Activated naive CD8-positive, alpha-beta T cell (primary cell): ENCODE measurements around the gene TRAF6.

Experiments used
- H3K27ac Mint-ChIP-seq: one replicate; pipeline ENCODE4 v1.8.0; 2021; ENCODE audit warnings: mixed read lengths
- H3K27me3 Mint-ChIP-seq: one replicate; pipeline ENCODE4 v1.8.0; 2021; ENCODE audit warnings: mixed read lengths
- H3K36me3 Mint-ChIP-seq: one replicate; pipeline ENCODE4 v1.8.0; 2021; ENCODE audit warnings: mixed read lengths
- H3K4me1 Mint-ChIP-seq: one replicate; pipeline ENCODE4 v1.8.0; 2021; ENCODE audit warnings: low read depth, mixed read lengths
- H3K4me3 Mint-ChIP-seq: one replicate; pipeline ENCODE4 v1.8.0; 2021; ENCODE audit warnings: mild to moderate bottlenecking, mixed read lengths
- H3K9me3 Mint-ChIP-seq: one replicate; pipeline ENCODE4 v1.8.0; 2021; ENCODE audit warnings: low read depth, mixed read lengths

Gene TRAF6

GRCh38 chr11:36478700-36479329, 31.3 kb downstream of the TRAF6 start:
- Mint-ChIP-seq H3K36me3 (peaks cover 2% of the 10 kb centered on the region), H3K4me1 (peaks cover 4% of the 10 kb centered on the region), H3K9me3 (no peaks in the 10 kb centered on the region), H3K4me3 (no peak overlapping the region), H3K27me3 (no peaks in the 10 kb centered on the region), H3K27ac (no peak overlapping the region)

DNA sequence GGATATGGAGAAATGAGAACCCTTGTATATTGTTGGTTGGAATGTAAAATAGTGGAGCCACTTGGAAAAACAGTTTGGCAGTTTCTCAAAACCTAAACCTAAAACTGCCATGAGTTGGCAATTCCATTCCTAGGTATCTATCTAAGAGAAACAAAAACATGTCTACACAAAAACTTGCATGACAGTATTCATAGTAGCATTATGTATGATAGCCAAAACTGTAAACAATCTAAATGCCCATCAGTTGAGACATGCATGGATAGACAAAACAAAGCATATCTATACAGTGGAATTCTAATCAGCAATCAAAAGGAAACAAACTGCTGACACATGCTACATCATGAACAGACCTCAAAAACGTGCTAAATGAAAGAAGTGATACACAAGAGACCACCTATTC, 34.9 kb downstream of the TRAF6 start:
- Mint-ChIP-seq H3K9me3 (no peaks in the 10 kb centered on the region), H3K4me1 (no peaks in the 10 kb centered on the region), H3K27me3 (no peaks in the 10 kb centered on the region), H3K27ac (no peak overlapping the region), H3K4me3 (no peak overlapping the region), H3K36me3 (peaks cover 5% of the 10 kb centered on the region)

GRCh38 chr11:36471577-36471976, 38.5 kb downstream of the TRAF6 start:
- no peak overlapping the region for H3K27ac Mint-ChIP-seq
- H3K27me3 Mint-ChIP-seq, result peaks cover 1% of the 10 kb centered on the region
- peaks cover 5% of the 10 kb centered on the region for H3K36me3 Mint-ChIP-seq
- no peaks in the 10 kb centered on the region for H3K4me1 Mint-ChIP-seq
- no peak overlapping the region for H3K4me3 Mint-ChIP-seq
- no peaks in the 10 kb centered on the region for H3K9me3 Mint-ChIP-seq

DNA sequence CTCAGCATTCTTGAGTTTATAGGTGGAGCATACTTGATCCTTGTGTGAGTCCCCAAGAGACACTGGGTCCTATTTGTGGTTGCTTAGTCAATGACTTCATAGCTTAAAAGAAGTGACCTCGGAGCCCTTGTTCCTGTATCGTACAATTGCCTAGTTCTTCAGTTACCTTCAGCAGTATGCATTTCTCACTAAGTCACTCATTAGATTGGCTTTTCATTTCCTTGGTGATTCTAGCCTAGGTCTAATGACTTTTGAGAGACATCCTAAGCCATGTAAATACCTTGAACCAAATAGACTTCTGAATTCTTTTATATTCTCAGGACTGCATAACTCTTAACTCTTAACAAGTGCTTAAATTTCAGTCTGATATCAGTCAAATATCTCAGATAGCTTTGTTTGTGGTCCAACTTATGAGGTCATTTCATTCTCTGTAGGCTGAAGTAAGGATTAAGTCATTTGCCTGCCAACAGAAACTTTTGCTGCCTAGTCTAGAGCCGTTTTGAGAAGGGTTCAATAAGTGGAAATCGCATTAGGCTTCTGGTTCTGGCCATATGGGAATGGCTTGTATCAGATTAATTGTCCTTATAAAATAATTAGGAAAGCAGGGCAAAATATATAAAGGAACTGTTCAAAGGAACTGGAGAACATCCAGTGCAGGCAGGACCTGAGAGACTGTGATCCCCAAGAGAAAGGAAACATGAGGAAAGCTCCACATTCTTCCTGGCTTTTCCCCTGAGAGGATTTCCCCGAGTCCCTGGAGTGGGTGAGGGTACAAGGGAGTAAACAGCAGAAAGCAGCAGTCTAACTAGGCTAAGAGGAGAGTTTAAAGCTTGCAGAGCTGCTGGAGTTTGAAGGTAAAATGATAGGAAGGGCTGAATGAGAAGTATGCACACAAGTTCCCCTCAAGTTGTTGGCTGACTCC, 39.9 kb downstream of the TRAF6 start:
- Mint-ChIP-seq H3K9me3 (no peaks in the 10 kb centered on the region), H3K27ac (no peak overlapping the region), H3K27me3 (peaks cover 3% of the 10 kb centered on the region), H3K4me3 (no peak overlapping the region), H3K4me1 (no peaks in the 10 kb centered on the region), H3K36me3 (peaks cover 5% of the 10 kb centered on the region)

DNA sequence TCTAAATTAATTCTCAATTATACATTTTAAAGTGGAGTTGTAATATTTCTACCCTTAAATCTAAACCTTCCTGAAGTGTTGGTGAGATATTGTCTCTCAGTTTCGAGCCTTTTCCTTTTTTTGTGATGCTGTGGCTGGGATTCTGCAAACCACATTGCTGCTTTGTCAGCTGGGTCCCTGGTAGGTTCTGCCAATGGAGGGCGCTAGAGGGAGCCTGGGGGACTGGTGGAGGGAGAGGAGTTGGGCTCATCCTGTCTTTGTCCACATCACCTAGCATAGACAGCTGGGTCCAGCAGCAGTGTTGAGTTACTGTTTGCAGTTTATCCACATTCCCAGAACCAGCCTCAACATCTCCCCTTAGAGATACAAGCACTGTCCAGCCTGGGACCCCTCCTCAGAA, 41.0 kb downstream of the TRAF6 start:
- H3K27ac Mint-ChIP-seq, result no peak overlapping the region
- no peak overlapping the region for H3K4me3 Mint-ChIP-seq
- peaks cover 5% of the 10 kb centered on the region for H3K36me3 Mint-ChIP-seq
- H3K27me3 Mint-ChIP-seq, result peaks cover 3% of the 10 kb centered on the region
- no peaks in the 10 kb centered on the region for H3K9me3 Mint-ChIP-seq
- no peaks in the 10 kb centered on the region for H3K4me1 Mint-ChIP-seq

DNA sequence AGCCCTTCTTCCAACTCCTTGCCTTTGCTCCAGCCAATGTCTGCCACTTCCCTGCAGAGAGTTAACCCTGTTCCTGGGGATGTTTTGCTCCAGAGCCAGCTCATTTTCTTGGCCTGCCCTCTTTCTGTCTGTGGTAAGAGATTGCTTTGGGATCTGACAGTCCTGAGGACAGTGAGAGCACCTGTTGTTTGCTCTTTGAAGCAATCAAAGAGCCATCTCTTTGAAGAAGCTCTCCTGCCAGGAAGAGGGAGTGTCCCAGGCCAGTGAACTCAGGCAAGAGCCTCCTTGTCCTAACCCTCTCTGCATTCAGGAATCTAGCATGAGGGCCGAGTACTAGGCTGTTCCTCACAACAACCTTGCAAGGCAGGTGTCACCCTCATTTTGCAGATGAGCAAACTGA, 42.2 kb downstream of the TRAF6 start:
- H3K36me3 Mint-ChIP-seq, result no peaks in the 10 kb centered on the region
- no peaks in the 10 kb centered on the region for H3K4me1 Mint-ChIP-seq
- H3K27me3 Mint-ChIP-seq, result peaks cover 8% of the 10 kb centered on the region
- H3K9me3 Mint-ChIP-seq, result no peaks in the 10 kb centered on the region
- H3K27ac Mint-ChIP-seq, result no peak overlapping the region
- H3K4me3 Mint-ChIP-seq, result no peak overlapping the region

GRCh38 chr11:36467012-36467411, 43.1 kb downstream of the TRAF6 start:
- Mint-ChIP-seq H3K9me3 (no peaks in the 10 kb centered on the region), H3K36me3 (no peaks in the 10 kb centered on the region), H3K27ac (no peak overlapping the region), H3K4me1 (no peaks in the 10 kb centered on the region), H3K27me3 (peaks cover 11% of the 10 kb centered on the region), H3K4me3 (no peak overlapping the region)

DNA sequence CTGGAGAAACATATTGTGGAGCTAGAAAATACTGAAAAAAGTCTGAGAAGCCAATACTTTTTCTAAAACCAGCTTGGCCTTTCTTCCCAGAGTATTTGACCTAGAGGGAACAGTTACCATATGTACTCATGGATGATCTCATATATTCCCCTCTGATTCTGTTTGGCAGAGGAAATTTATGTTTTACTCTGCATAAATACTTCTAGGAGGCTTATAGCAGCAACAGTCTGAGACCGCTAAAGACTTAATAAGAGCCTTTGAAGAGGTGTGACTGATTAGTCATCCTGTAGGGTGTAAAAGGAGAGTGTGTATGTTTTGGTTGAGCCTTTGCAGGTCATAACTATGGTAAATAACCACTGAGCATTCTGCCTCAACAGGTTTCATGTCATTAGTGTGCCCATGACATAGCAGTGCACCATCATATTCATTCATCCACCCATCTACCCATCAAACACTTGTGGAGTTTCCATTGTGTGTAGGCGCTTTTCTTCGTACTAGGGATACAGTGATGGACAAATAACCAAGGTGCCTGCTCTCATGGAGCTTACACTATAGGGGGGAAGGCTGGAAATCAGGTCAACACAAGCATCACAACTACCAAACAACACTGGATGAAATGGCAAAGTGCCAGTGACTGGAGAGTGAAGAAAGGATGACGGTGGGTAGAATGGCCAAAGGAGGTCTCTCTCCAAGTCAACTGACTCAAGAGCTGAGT, 44.5 kb downstream of the TRAF6 start:
- H3K27me3 Mint-ChIP-seq, result peaks cover 11% of the 10 kb centered on the region
- no peak overlapping the region for H3K4me3 Mint-ChIP-seq
- no peaks in the 10 kb centered on the region for H3K36me3 Mint-ChIP-seq
- no peaks in the 10 kb centered on the region for H3K9me3 Mint-ChIP-seq
- H3K27ac Mint-ChIP-seq, result no peak overlapping the region
- no peaks in the 10 kb centered on the region for H3K4me1 Mint-ChIP-seq

DNA sequence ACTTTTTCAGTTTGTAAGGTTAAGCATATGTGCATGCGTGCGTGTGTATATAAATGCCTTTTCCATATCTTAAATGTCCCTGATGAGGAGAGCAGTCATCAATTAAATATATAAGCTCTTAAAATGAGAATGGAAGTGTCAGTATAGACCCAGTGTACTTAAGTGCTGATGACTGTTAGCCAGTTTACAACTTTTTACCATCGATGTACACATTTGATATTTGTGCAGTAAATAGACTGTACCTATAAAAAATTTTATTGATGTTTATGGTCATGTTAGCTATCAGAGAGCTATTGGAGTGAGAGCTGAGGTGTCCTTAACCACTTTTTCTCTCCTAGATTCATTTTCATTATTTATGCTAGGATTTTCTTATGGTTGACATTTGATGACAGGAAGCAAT, 45.4 kb downstream of the TRAF6 start:
- Mint-ChIP-seq H3K27ac (no peak overlapping the region), H3K4me1 (no peaks in the 10 kb centered on the region), H3K27me3 (peaks cover 11% of the 10 kb centered on the region), H3K4me3 (no peak overlapping the region), H3K36me3 (no peaks in the 10 kb centered on the region), H3K9me3 (no peaks in the 10 kb centered on the region)

DNA sequence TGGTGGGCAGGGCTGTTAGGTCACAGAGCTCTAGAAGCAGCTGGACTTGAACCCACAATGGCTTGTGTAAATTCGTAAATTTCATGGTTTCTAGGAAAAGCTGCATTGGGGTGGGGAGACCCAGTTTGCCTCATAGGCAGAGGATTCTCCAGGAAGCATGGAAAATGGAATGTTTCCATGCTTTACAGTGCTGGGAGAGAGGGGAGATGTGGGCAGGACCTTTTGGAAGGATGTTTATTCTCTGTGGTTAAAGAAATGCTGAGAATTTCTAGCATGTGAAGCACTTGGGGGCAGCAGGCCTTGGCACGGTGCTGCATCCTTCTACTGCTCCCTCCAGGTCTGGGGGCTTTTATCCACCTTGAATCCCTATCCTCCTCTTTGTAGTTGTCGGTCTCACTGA, 46.3 kb downstream of the TRAF6 start:
- Mint-ChIP-seq H3K9me3 (no peaks in the 10 kb centered on the region), H3K4me1 (no peaks in the 10 kb centered on the region), H3K27me3 (peaks cover 11% of the 10 kb centered on the region), H3K27ac (no peak overlapping the region), H3K36me3 (no peaks in the 10 kb centered on the region), H3K4me3 (no peak overlapping the region)

DNA sequence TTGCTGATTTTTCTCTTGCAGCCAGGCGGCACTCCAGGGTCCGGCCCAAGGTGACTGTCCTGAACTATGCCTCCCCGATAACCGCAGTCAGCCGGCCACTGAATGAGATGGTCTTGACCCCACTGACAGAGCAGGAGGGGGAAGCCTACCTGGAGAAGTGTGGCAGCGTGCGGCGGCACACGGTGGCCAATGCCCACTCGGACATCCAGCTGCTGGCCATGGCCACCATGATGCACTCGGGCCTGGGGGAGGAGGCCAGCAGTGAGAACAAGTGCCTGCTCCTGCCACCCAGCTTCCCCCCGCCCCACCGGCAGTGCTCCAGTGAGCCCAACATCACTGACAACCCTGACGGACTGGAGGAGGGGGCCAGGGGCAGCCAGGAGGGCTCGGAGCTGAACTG, 47.8 kb downstream of the TRAF6 start:
- Mint-ChIP-seq H3K4me1 (no peaks in the 10 kb centered on the region), H3K36me3 (no peaks in the 10 kb centered on the region), H3K9me3 (no peaks in the 10 kb centered on the region), H3K4me3 (no peak overlapping the region), H3K27ac (no peak overlapping the region), H3K27me3 (peaks cover 11% of the 10 kb centered on the region)

DNA sequence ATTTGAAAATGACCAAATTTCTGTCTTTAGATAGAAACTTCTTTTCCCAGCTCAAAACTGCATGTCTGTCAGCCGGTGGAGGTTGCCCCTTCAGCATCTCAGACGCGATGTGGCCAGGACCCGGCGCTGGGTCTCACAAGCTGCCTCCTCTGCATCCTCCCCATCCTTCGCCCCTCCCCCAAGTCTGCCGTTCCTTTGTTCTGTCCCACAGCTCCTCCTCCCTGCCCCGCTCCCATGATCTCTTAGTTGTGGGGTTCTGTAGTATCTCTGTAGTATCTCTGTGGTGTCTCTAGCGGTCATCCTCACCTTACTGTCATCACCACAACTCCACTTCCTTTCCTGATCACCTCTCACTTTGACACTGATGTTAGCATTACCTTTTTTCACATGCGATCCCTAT, 49.9 kb downstream of the TRAF6 start:
- Mint-ChIP-seq H3K9me3 (no peaks in the 10 kb centered on the region), H3K4me3 (no peak overlapping the region), H3K36me3 (no peaks in the 10 kb centered on the region), H3K4me1 (no peaks in the 10 kb centered on the region), H3K27ac (no peak overlapping the region), H3K27me3 (peaks cover 7% of the 10 kb centered on the region)

GRCh38 chr11:36459046-36459445, 51.0 kb downstream of the TRAF6 start:
- no peak overlapping the region for H3K4me3 Mint-ChIP-seq
- no peaks in the 10 kb centered on the region for H3K4me1 Mint-ChIP-seq
- H3K27me3 Mint-ChIP-seq, result peaks cover 7% of the 10 kb centered on the region
- no peaks in the 10 kb centered on the region for H3K9me3 Mint-ChIP-seq
- H3K27ac Mint-ChIP-seq, result no peak overlapping the region
- no peaks in the 10 kb centered on the region for H3K36me3 Mint-ChIP-seq

DNA sequence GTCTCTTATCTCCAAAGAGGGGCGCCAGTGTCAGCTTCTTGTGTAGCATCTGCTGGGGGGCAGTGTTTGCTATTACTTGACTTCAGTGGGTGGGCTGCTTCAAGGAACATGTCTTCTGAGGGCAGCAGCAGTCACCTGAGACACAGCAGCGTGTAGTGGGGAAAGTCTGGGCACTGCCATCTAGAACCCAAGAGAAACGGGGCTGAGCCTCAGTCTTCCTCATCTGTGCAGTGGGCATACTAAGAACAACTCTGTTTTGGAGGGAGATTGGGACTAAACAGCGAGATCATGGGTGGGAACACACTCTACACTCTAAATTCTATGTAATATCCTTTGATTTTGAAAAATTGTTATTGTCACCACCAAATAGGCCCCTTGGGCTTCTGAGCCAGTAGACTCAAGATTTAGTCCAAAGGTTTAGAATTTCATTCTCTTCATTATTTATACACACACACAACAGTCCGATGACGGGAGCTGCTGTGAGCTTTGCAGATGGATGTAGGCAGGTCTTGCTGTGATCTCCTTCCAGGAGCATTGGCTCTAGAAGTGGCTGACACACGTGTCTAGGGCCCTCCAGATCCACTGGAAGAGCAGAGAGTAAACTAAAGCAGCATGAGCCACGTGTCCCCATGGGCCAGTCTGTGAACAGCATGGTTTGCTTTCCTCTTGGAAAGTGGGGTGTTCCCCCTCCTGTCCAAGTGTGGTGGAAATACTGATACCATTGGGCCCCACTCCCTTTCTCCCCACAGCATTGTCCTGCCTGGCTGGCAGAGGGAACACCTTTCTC, 51.8 kb downstream of the TRAF6 start:
- no peak overlapping the region for H3K27ac Mint-ChIP-seq
- peaks cover 4% of the 10 kb centered on the region for H3K4me1 Mint-ChIP-seq

More for the DNA sequence above, 51.8 kb downstream of the TRAF6 start:
- Mint-ChIP-seq H3K9me3 (no peaks in the 10 kb centered on the region), H3K4me3 (no peak overlapping the region), H3K27me3 (peaks cover 3% of the 10 kb centered on the region), H3K36me3 (no peaks in the 10 kb centered on the region)
